Activated naive CD8-positive, alpha-beta T cell treated with anti-CD3 and anti-CD28 coated beads, Interleukin-2, amount 50 U/mL, for 24 hours (primary cell): ENCODE results near the gene PBX3.

ENCODE experiments used
- ATAC-seq: fragments of 150-1000 bp; cut with Tn5 transposase; one replicate; pipeline ENCODE4 v1.10.0; 2021
- DNase-seq: peaks from one replicate; pipeline ENCODE4 v3.0.0; 2021
- H3K27ac Mint-ChIP-seq: one replicate; pipeline ENCODE4 v1.8.0; 2021; ENCODE audit warnings: mild to moderate bottlenecking, mixed read lengths
- H3K27me3 Mint-ChIP-seq: one replicate; pipeline ENCODE4 v1.8.0; 2021; ENCODE audit warnings: mixed read lengths
- H3K36me3 Mint-ChIP-seq: one replicate; pipeline ENCODE4 v1.8.0; 2021; ENCODE audit warnings: low read depth, mixed read lengths
- H3K4me1 Mint-ChIP-seq: one replicate; pipeline ENCODE4 v1.8.0; 2021; ENCODE audit warnings: mixed read lengths
- H3K4me3 Mint-ChIP-seq: one replicate; pipeline ENCODE4 v1.8.0; 2021; ENCODE audit warnings: mild to moderate bottlenecking, moderate library complexity, mixed read lengths
- H3K9me3 Mint-ChIP-seq: one replicate; pipeline ENCODE4 v1.8.0; 2021; ENCODE audit warnings: mixed read lengths

The PBX3 gene

DNA sequence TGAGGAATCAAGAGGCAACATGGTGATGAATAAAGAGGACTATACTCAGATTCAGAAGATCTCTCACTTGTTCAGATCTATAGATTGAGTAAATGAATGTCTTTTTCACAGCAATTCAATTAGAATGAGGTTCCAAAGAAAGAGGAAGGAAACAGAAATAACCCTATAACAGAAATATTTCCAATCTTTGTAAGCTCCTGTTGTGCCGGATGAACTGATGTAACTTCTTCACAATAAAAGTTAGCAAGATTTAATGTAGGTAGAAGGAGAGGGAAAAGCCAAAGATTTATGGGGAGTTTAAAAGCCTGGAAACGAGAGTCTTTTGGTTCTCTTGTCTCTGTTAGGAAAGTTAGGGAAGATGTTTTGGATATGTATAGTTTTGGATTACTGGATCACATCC, 92.1 kb downstream of the PBX3 start:
- no peak for DNase-seq
- H3K4me1 Mint-ChIP-seq, result peaks cover 9% of the 10 kb centered on the region
- no peak for ATAC-seq
- no peak overlapping the region for H3K4me3 Mint-ChIP-seq
- no peak overlapping the region for H3K27ac Mint-ChIP-seq
- no peaks in the 10 kb centered on the region for H3K36me3 Mint-ChIP-seq
- no peaks in the 10 kb centered on the region for H3K27me3 Mint-ChIP-seq
- H3K9me3 Mint-ChIP-seq, result no peaks in the 10 kb centered on the region

DNA sequence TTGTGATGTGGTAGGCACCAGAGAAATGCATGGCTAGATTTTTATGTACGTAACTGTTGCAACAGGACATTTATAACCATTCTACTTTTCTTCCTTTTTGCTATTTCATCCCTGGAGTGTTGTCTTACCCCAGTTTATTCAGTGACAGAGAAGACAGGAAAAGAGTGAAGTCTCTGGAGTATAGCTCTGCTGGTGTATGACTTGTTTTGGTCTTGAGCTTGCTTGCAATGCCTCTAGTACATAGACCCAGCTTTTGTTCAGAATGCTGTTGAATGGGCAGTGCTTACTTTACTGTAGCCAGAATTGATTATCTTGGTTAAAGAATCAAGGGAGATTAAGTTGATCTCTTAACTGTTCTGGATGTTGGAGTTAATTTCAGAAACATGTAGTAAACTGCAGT, 94.3 kb downstream of the PBX3 start:
- H3K9me3 Mint-ChIP-seq, result no peaks in the 10 kb centered on the region
- no peak for ATAC-seq

DNA sequence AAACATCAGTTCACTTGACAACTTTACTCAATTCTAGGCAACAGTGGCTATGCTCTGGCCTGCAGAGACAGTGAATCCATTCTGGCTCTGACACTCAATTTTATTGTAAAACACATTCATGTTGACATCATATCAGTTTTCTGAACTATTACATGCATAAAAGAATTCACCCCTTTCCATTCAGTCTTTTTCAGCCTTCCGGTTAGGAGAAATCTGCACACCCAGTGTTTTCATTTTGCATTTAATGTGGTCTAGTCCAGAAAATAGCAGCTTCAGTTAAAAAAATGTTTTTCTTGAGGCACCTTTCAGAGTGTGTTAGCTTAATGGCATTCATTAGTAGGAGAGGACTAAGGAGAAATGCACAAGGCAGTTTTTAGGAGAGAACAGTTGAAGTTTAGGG, 95.1 kb downstream of the PBX3 start:
- no peak for DNase-seq
- ATAC-seq, result no peak
- no peaks in the 10 kb centered on the region for H3K27me3 Mint-ChIP-seq
- peaks cover 9% of the 10 kb centered on the region for H3K4me1 Mint-ChIP-seq
- H3K9me3 Mint-ChIP-seq, result no peaks in the 10 kb centered on the region
- H3K36me3 Mint-ChIP-seq, result no peaks in the 10 kb centered on the region
- no peak overlapping the region for H3K4me3 Mint-ChIP-seq
- no peak overlapping the region for H3K27ac Mint-ChIP-seq

More for the DNA sequence above, 94.3 kb downstream of the PBX3 start:
- peaks cover 9% of the 10 kb centered on the region for H3K4me1 Mint-ChIP-seq
- no peak overlapping the region for H3K4me3 Mint-ChIP-seq
- DNase-seq, result no peak
- no peak overlapping the region for H3K27ac Mint-ChIP-seq
- H3K36me3 Mint-ChIP-seq, result no peaks in the 10 kb centered on the region
- H3K27me3 Mint-ChIP-seq, result no peaks in the 10 kb centered on the region

DNA sequence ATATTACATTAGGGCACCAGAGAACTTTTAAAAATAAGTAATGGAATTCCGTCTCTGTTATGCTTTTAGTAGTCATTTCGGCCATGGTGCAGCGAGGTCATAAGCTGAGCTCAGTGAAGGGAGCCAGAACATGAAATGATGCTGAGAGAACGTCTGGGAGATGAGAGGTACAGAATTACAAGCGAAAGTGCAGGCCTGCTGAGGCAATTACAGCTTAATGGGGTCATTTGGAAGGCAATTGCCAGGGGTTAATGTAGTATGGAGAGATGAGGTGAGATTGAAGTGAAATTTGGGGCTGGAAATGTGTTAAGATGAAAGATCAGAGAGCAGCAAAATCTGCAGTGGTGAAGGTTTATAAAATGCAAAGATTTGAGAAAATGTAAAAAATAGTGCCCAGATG, 96.5 kb downstream of the PBX3 start:
- H3K27ac Mint-ChIP-seq, result no peak overlapping the region
- H3K27me3 Mint-ChIP-seq, result no peaks in the 10 kb centered on the region
- no peaks in the 10 kb centered on the region for H3K9me3 Mint-ChIP-seq
- no peak for DNase-seq
- no peak for ATAC-seq
- no peaks in the 10 kb centered on the region for H3K36me3 Mint-ChIP-seq
- no peak overlapping the region for H3K4me3 Mint-ChIP-seq
- H3K4me1 Mint-ChIP-seq, result peaks cover 9% of the 10 kb centered on the region

DNA sequence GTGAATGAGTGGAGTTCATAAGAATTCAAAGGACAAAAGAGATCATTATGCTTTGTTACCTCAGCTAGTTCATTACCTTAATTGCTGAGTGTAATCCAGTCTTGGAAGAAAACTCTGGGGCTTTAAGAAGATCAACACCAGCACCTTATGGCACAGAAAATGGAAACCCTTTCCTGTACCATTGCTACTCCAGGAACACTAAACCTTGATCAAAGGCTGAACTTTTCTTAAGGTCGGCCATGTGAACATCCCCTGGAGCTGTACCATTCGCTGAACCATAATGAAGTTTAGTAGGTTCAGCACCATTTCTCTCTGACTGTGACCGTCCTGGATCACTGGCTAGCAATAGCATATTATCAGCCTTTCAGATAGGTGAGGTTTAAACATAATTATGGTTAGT, 97.4 kb downstream of the PBX3 start:
- Mint-ChIP-seq H3K27ac (no peak overlapping the region), H3K36me3 (no peaks in the 10 kb centered on the region), H3K4me1 (peaks cover 6% of the 10 kb centered on the region), H3K9me3 (no peaks in the 10 kb centered on the region), H3K27me3 (no peaks in the 10 kb centered on the region), H3K4me3 (no peak overlapping the region)
- no peak for ATAC-seq
- no peak for DNase-seq

DNA sequence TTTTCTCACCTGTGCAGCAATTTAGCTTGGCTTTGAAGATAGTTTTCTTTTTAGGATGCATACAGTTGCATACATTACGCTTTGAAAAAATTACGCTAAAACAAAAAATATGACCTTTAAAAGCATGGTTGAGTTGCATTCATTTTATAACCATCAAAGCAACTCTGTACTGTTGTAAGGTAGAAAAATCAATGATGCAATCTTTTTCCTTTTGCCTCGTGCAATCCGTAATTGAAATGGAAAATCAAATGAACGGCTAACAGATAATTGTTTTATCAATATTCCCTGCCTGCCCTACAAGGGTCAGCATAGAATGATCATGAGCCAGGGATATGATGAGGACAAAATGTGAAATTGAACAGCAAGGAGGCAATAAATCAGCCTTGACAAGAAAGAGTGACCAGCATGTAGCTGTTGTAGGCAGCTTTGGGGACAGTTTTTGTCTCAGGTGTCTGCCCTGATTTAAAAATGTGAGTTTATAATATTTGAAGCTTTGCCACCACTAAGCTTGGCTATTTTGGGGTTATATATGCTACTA, 98.2 kb downstream of the PBX3 start:
- H3K4me1 Mint-ChIP-seq, result peaks cover 6% of the 10 kb centered on the region
- H3K36me3 Mint-ChIP-seq, result no peaks in the 10 kb centered on the region
- H3K27ac Mint-ChIP-seq, result no peak overlapping the region
- no peaks in the 10 kb centered on the region for H3K27me3 Mint-ChIP-seq
- no peaks in the 10 kb centered on the region for H3K9me3 Mint-ChIP-seq
- no peak overlapping the region for H3K4me3 Mint-ChIP-seq
- DNase-seq, result no peak
- no peak for ATAC-seq

DNA sequence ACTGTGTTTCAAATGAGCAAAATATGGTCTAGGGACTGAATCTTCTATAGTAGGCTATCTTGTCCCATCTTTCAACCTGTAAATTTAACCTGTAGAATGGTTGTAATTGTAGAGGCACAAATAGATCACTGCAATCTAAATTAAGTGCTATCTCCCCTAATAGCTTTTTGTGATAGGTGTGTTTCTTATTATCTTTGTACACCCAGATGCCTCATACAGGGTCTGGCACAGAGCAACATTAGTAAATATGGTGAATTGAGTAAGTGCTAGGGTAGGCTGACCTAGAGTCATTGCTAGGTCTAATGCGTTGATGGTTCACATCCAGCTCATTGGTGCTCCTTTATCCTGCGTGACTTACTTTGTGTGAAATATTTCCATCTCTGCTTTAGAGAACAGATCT, 100.6 kb downstream of the PBX3 start:
- Mint-ChIP-seq H3K4me1 (peaks cover 3% of the 10 kb centered on the region), H3K9me3 (no peaks in the 10 kb centered on the region), H3K4me3 (no peak overlapping the region), H3K27me3 (no peaks in the 10 kb centered on the region), H3K36me3 (no peaks in the 10 kb centered on the region), H3K27ac (no peak overlapping the region)
- no peak for ATAC-seq
- no peak for DNase-seq

DNA sequence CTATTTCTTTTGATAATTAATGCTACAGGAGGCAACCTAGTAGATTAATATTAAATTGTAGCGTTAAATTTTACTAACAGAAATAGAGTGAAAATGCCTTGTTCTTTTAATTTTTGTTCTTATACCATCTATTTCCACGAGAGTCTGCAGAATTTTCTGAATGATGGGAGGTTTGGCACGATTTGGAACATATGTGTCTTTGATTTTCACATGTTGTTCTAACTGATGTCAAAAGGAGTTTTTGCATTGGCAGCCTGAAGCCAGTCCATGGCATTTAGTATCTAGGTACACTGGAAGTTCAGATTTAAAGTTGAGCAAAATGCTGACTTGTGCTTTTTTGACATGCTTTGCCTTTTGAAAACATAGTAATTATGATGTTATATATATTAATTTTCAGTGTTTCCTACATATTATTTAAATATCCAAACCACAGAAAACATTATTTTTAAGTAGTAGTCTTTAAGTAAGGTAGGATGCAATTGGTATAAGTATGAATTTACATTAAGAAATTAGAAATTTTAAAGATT, 103.0 kb downstream of the PBX3 start:
- H3K9me3 Mint-ChIP-seq, result no peaks in the 10 kb centered on the region
- no peaks in the 10 kb centered on the region for H3K36me3 Mint-ChIP-seq
- peaks cover 9% of the 10 kb centered on the region for H3K4me1 Mint-ChIP-seq
- no peak for ATAC-seq
- H3K27ac Mint-ChIP-seq, result no peak overlapping the region
- DNase-seq, result no peak
- no peaks in the 10 kb centered on the region for H3K27me3 Mint-ChIP-seq
- no peak overlapping the region for H3K4me3 Mint-ChIP-seq

DNA sequence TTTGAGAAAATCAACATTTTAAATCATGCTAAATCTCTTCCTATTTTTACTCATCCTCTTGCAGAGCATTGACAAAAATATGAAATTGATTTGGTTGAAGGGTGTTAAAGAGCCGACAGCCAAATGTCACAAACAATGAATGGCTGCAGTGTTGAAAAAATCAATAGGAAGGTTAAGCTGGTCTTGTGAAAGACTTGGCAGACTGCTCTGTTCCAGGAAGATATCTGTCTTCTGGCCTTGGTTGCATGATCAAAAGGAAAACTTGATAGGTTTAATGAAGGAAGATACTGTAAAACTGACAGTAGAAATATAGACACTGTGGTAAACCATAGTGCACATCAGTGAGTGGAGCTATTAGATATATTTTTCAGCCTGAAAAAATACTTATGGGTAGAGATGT, 103.6 kb downstream of the PBX3 start:
- H3K27me3 Mint-ChIP-seq, result no peaks in the 10 kb centered on the region
- ATAC-seq, result no peak

DNA sequence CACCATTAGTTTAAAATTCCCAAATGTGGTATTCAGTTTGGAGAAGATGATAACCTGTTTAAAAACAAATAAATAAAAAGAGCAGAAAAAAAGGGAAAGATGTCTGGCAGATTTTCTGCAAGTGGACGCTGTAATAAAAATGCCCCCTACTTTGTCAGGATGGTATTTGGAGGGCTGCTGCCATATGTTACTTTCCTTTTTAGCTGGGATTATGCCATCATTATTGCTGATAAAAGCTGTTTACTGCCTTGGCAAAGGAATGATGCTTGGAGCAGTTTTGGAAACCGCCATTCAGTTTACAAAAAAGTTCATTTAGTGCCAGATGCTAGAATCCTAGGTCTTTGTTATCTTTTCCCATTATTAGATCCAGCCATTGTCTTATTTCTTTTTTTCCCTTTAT, 104.8 kb downstream of the PBX3 start:
- Mint-ChIP-seq H3K27me3 (no peaks in the 10 kb centered on the region), H3K4me3 (no peak overlapping the region), H3K27ac (no peak overlapping the region), H3K9me3 (no peaks in the 10 kb centered on the region), H3K36me3 (no peaks in the 10 kb centered on the region), H3K4me1 (peaks cover 9% of the 10 kb centered on the region)
- ATAC-seq (no peak), DNase-seq (no peak)

More for the DNA sequence above, 103.6 kb downstream of the PBX3 start:
- no peak for DNase-seq
- H3K36me3 Mint-ChIP-seq, result no peaks in the 10 kb centered on the region
- no peak overlapping the region for H3K27ac Mint-ChIP-seq
- no peaks in the 10 kb centered on the region for H3K9me3 Mint-ChIP-seq
- no peak overlapping the region for H3K4me3 Mint-ChIP-seq
- peaks cover 9% of the 10 kb centered on the region for H3K4me1 Mint-ChIP-seq

DNA sequence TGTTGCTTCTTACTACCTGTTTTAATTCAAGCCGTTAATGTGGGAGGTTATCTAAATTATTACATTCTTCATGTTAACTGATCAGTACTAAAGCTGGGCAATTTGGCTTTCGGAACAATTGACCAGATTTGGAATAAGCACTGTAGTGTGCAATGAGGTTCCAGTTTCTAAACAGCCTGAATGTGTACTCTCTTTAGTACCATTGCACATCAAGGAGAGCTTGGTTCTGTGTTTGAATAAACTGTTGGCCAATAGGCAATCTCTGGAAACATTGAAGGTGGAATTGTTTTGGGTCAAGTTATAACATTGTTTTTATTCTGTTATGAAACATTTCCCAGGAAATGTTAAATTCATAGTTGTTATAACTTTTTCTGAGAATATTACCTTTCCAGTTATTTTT, 105.2 kb downstream of the PBX3 start:
- ATAC-seq, result no peak
- H3K27me3 Mint-ChIP-seq, result no peaks in the 10 kb centered on the region
- no peak overlapping the region for H3K27ac Mint-ChIP-seq
- peaks cover 9% of the 10 kb centered on the region for H3K4me1 Mint-ChIP-seq
- H3K36me3 Mint-ChIP-seq, result no peaks in the 10 kb centered on the region
- H3K4me3 Mint-ChIP-seq, result no peak overlapping the region
- DNase-seq, result no peak
- H3K9me3 Mint-ChIP-seq, result no peaks in the 10 kb centered on the region

DNA sequence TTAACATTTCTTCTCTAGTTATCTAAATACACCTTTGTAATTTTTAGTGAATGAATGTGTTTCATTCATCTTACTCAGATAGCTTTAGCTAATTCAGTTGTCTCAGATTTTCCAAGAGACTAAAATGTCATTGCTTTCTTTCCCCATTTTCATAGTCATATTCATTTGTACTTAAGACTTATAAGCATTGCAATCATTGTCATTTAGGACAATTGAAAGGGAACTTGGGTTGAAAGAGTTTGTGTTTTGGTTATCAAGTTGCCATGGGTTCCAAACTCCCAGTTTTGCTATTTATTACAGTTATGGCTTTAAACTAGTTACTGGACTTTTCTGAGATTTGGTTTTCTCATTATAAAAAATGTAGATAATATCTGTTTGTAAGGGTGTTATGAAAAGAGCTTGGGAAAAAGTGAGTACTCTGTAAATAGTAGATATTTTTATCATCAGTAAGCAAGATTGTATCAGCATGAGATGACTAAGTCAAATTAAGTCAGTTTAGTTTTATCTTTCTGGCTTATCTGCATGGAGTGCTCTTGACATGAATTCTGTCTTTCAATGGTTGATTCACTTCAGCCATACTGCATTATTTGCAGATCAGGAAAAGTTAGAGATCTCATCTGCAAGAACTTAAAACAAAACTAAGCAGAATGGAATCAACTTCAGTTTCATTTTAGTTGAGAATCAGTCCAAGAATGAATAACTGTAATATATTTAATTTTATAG, 107.5 kb downstream of the PBX3 start:
- DNase-seq, result no peak
- Mint-ChIP-seq H3K4me3 (no peak overlapping the region), H3K9me3 (no peaks in the 10 kb centered on the region), H3K27ac (no peak overlapping the region), H3K4me1 (peaks cover 13% of the 10 kb centered on the region), H3K27me3 (no peaks in the 10 kb centered on the region), H3K36me3 (no peaks in the 10 kb centered on the region)
- ATAC-seq, result no peak

DNA sequence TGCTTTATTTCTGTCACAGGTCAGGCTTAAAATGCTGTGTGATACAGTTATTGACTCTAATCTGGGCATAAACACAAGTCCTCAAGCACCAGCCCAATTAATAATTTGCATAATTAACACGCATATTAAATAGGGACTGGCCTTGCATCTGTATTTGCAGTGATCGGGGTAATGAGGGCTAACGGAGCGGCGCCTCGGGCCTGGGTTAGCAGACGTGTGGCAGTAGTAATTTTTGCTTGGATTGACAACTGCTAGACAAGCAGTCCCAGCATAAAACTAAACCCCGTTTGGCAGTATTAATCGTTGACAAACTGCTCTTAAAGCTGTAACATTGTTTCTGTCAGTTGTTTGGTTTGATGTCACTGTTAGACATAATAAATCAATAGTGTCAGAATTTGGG, 109.2 kb downstream of the PBX3 start:
- ATAC-seq (no peak), DNase-seq (no peak)
- H3K4me1 Mint-ChIP-seq, result peaks cover 21% of the 10 kb centered on the region
- H3K27ac Mint-ChIP-seq, result no peak overlapping the region
- no peak overlapping the region for H3K4me3 Mint-ChIP-seq
- H3K9me3 Mint-ChIP-seq, result no peaks in the 10 kb centered on the region
- H3K36me3 Mint-ChIP-seq, result peaks cover 1% of the 10 kb centered on the region
- H3K27me3 Mint-ChIP-seq, result no peaks in the 10 kb centered on the region

DNA sequence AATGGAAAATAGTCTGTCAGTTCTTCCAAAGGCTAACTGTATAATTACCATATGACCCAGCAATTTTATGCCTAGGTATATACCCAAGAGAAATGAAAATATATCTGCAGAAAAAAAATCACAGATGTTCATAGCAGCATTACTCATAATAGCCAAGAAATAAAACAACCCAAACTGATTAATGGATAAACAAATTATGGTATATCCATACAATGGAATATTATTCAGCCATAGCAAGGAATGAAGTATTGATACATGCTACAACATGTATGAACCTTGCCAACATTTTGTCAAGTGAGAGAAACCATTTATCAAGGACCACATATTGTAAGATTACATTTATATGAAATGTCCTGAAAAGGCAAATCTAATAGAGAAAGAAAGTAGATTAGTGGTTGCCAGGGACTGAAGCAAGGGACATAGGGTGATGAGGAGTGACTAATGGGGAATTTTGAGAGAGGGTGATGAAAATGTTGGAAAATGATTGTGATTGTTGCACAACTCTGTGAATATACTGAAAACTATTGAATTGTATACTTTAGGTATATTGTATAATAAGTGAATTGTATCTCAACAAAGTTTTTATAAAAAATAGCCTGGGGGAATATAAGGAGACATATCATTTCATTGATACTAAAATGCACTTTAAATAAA, 114.4 kb downstream of the PBX3 start:
- H3K27me3 Mint-ChIP-seq, result no peaks in the 10 kb centered on the region
- no peaks in the 10 kb centered on the region for H3K9me3 Mint-ChIP-seq
- H3K27ac Mint-ChIP-seq, result no peak overlapping the region
- peaks cover 22% of the 10 kb centered on the region for H3K4me1 Mint-ChIP-seq
- H3K4me3 Mint-ChIP-seq, result no peak overlapping the region
- DNase-seq (no peak), ATAC-seq (no peak)
- H3K36me3 Mint-ChIP-seq, result peaks cover 6% of the 10 kb centered on the region

DNA sequence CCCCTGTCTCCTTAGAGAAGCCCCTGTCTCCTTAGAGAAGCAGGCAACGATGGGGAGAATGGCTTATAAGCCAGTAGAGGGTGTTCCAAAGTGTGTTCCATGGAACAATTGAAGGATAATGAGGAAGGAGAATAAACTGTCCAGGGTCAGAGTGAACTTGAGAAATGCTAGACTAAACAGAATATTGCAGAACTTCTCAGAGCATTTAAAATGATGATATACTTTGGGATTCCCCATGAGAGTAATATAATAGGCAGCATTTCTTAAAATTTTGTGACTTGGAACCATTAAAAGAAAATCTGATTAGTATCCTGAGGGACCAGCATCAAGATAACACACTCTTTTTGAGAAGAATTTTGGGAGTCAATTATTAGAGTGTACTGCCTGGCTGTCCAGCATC, 116.8 kb downstream of the PBX3 start:
- Mint-ChIP-seq H3K9me3 (no peaks in the 10 kb centered on the region), H3K36me3 (peaks cover 6% of the 10 kb centered on the region), H3K4me1 (peaks cover 22% of the 10 kb centered on the region), H3K27me3 (no peaks in the 10 kb centered on the region), H3K4me3 (no peak overlapping the region), H3K27ac (no peak overlapping the region)
- ATAC-seq (no peak), DNase-seq (no peak)
